HepG2 (cell line): ENCODE results near the gene FNDC3A. TPM values are rescaled to one million over a fixed set of nuclear protein-coding genes. Genes with fewer than 3 reads are reported as not detected.

ENCODE experiments used
- FOSL2 ChIP-seq: sonication (generic); formaldehyde crosslinking; IDR thresholded peaks from 2 replicates; pipeline ENCODE4 v1.4.0; 2020; ENCODE audit warnings: missing genetic modification reagents
- GATAD2A ChIP-seq: IDR thresholded peaks from 2 replicates; pipeline ENCODE4 v1.6.1; 2016
- MTA1 ChIP-seq: sonication (generic); formaldehyde crosslinking; IDR thresholded peaks from 2 replicates; pipeline ENCODE4 v1.4.0; 2020; ENCODE audit warnings: missing genetic modification reagents, mild to moderate bottlenecking, borderline replicate concordance
- polyA plus RNA-seq, 8 experiments: library from polyadenylated mRNA; depleted of rRNA in 3 of 8; stranded (reverse) in 7 of 8; unstranded in 1 of 8; fragments of >200 nt; fragmentation: Illumina TruSeq in 4 of 8; extraction: Trizol in 4 of 8; gene quantifications; 2 replicates each; pipeline versions ENCODE4 v1.2.1 to v1.2.3, GENCODE V29; 2011 to 2016; ENCODE audit warnings: low read depth in 4 of 8, missing spikeins in 1 of 8, mixed read lengths in 1 of 8; ENCODE audit not compliant: insufficient read depth in 1 of 8
- total RNA-seq, 5 experiments: library from RNA; depleted of rRNA; stranded (reverse); fragments of >200 nt; fragmentation: Illumina TruSeq; extraction: Trizol; gene quantifications; 2 replicates each; pipeline ENCODE4 v1.2.3, GENCODE V29; 2016; ENCODE audit warnings: low read depth in 1 of 5
- TF ChIP-seq, protein P1 (sequence below): sonication (generic); formaldehyde crosslinking; IDR thresholded peaks from 2 replicates; pipeline ENCODE4 v1.9.0; 2022; ENCODE audit warnings: missing genetic modification reagents, mild to moderate bottlenecking, borderline replicate concordance
- TF ChIP-seq, protein P2 (sequence below): sonication (generic); formaldehyde crosslinking; IDR thresholded peaks from 2 replicates; pipeline ENCODE4 v1.4.0; 2020; ENCODE audit warnings: missing genetic modification reagents, borderline replicate concordance
- TF ChIP-seq, protein P3 (sequence below): sonication (generic); formaldehyde crosslinking; IDR thresholded peaks from 2 replicates; pipeline ENCODE4 v1.5.1; 2020; ENCODE audit warnings: mild to moderate bottlenecking, missing genetic modification reagents, moderate library complexity
- TF ChIP-seq, protein P4 (sequence below): IDR thresholded peaks from 2 replicates; pipeline ENCODE4 v1.4.0; 2020; ENCODE audit warnings: mild to moderate bottlenecking, missing genetic modification reagents

FNDC3A gene
- total and polyA plus RNA-seq, 2 of the 13 experiments (the other 11 are each of a cell fraction or from before 2014, with no cell fraction given), result 36.7 to 39.3 TPM

DNA sequence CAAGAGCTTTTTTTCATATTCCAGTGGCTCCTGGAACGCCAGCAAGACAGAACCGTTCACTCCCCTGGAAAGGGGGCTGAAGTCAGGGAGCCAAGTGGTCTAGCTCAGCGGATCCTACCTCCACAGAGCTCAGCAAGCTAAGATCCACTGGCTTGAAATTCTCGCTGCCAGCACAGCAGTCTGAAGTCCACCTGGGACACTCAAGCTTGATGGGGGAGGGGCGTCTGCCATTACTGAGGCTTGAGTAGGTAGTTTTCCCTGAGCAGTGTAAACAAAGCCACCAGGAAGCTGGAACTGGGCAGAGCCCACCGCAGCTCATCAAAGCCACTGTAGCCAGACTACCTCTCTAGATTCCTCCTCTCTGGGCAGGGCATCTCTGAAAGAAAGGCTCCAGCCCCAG, 142.7 kb downstream of the FNDC3A start (continued):
- TF ChIP-seq, protein P1, sequence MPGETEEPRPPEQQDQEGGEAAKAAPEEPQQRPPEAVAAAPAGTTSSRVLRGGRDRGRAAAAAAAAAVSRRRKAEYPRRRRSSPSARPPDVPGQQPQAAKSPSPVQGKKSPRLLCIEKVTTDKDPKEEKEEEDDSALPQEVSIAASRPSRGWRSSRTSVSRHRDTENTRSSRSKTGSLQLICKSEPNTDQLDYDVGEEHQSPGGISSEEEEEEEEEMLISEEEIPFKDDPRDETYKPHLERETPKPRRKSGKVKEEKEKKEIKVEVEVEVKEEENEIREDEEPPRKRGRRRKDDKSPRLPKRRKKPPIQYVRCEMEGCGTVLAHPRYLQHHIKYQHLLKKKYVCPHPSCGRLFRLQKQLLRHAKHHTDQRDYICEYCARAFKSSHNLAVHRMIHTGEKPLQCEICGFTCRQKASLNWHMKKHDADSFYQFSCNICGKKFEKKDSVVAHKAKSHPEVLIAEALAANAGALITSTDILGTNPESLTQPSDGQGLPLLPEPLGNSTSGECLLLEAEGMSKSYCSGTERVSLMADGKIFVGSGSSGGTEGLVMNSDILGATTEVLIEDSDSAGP (CRISPR knock-in tag), result 0 out of 2 replicates have a peak, but pooled peaks have one; percentile 16
- TF ChIP-seq MTA1 (CRISPR knock-in tag) (peak; percentile 72; the same call in 1 of the 2 replicates), FOSL2 (peak; percentile 10; the same call in 1 of the 2 replicates), GATAD2A (peak; percentile 39; the same call in 1 of the 2 replicates)
- TF ChIP-seq, protein P2, sequence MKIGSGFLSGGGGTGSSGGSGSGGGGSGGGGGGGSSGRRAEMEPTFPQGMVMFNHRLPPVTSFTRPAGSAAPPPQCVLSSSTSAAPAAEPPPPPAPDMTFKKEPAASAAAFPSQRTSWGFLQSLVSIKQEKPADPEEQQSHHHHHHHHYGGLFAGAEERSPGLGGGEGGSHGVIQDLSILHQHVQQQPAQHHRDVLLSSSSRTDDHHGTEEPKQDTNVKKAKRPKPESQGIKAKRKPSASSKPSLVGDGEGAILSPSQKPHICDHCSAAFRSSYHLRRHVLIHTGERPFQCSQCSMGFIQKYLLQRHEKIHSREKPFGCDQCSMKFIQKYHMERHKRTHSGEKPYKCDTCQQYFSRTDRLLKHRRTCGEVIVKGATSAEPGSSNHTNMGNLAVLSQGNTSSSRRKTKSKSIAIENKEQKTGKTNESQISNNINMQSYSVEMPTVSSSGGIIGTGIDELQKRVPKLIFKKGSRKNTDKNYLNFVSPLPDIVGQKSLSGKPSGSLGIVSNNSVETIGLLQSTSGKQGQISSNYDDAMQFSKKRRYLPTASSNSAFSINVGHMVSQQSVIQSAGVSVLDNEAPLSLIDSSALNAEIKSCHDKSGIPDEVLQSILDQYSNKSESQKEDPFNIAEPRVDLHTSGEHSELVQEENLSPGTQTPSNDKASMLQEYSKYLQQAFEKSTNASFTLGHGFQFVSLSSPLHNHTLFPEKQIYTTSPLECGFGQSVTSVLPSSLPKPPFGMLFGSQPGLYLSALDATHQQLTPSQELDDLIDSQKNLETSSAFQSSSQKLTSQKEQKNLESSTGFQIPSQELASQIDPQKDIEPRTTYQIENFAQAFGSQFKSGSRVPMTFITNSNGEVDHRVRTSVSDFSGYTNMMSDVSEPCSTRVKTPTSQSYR (CRISPR knock-in tag), result peak; percentile 95
- TF ChIP-seq, protein P3, sequence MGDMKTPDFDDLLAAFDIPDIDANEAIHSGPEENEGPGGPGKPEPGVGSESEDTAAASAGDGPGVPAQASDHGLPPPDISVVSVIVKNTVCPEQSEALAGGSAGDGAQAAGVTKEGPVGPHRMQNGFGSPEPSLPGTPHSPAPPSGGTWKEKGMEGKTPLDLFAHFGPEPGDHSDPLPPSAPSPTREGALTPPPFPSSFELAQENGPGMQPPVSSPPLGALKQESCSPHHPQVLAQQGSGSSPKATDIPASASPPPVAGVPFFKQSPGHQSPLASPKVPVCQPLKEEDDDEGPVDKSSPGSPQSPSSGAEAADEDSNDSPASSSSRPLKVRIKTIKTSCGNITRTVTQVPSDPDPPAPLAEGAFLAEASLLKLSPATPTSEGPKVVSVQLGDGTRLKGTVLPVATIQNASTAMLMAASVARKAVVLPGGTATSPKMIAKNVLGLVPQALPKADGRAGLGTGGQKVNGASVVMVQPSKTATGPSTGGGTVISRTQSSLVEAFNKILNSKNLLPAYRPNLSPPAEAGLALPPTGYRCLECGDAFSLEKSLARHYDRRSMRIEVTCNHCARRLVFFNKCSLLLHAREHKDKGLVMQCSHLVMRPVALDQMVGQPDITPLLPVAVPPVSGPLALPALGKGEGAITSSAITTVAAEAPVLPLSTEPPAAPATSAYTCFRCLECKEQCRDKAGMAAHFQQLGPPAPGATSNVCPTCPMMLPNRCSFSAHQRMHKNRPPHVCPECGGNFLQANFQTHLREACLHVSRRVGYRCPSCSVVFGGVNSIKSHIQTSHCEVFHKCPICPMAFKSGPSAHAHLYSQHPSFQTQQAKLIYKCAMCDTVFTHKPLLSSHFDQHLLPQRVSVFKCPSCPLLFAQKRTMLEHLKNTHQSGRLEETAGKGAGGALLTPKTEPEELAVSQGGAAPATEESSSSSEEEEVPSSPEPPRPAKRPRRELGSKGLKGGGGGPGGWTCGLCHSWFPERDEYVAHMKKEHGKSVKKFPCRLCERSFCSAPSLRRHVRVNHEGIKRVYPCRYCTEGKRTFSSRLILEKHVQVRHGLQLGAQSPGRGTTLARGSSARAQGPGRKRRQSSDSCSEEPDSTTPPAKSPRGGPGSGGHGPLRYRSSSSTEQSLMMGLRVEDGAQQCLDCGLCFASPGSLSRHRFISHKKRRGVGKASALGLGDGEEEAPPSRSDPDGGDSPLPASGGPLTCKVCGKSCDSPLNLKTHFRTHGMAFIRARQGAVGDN, result peak; percentile 23; the same call in 1 of the 2 replicates
- TF ChIP-seq, protein P4, sequence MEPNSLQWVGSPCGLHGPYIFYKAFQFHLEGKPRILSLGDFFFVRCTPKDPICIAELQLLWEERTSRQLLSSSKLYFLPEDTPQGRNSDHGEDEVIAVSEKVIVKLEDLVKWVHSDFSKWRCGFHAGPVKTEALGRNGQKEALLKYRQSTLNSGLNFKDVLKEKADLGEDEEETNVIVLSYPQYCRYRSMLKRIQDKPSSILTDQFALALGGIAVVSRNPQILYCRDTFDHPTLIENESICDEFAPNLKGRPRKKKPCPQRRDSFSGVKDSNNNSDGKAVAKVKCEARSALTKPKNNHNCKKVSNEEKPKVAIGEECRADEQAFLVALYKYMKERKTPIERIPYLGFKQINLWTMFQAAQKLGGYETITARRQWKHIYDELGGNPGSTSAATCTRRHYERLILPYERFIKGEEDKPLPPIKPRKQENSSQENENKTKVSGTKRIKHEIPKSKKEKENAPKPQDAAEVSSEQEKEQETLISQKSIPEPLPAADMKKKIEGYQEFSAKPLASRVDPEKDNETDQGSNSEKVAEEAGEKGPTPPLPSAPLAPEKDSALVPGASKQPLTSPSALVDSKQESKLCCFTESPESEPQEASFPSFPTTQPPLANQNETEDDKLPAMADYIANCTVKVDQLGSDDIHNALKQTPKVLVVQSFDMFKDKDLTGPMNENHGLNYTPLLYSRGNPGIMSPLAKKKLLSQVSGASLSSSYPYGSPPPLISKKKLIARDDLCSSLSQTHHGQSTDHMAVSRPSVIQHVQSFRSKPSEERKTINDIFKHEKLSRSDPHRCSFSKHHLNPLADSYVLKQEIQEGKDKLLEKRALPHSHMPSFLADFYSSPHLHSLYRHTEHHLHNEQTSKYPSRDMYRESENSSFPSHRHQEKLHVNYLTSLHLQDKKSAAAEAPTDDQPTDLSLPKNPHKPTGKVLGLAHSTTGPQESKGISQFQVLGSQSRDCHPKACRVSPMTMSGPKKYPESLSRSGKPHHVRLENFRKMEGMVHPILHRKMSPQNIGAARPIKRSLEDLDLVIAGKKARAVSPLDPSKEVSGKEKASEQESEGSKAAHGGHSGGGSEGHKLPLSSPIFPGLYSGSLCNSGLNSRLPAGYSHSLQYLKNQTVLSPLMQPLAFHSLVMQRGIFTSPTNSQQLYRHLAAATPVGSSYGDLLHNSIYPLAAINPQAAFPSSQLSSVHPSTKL (CRISPR knock-in tag), result 0 out of 2 replicates have a peak, but pooled peaks have one; percentile 26
